IPS-18c (cell line): ENCODE results near the gene INHBE.
"Not testable (repeated sequence)": the region's sequence is repeated elsewhere in the genome, so short reads cannot be mapped to it uniquely, and the experiment has no call there.

ENCODE experiments used
- H3K4me3 ChIP-seq: 2 replicates; pipeline ENCODE4 v1.7.0; 2013; ENCODE audit warnings: low read depth, mild to moderate bottlenecking, low read length, moderate library complexity; ENCODE audit not compliant: insufficient read depth
- H3K9me3 ChIP-seq: one replicate; pipeline ENCODE4 v1.6.1; 2013; ENCODE audit warnings: mild to moderate bottlenecking, low read length, moderate library complexity; ENCODE audit not compliant: control insufficient read depth, insufficient read depth

The INHBE gene

GRCh38 chr12:57497223-57498131 is 42.4 kb downstream of the INHBE start:
- peaks cover 6% of the 10 kb centered on the region for H3K9me3 ChIP-seq
- no peak overlapping the region for H3K4me3 ChIP-seq

- H3K4me3 ChIP-seq = no peak overlapping the region
- peaks cover 4% of the 10 kb centered on the region for H3K9me3 ChIP-seq
Measured at GRCh38 chr12:57498132-57498502, 43.0 kb downstream of the INHBE start.

- peaks cover 4% of the 10 kb centered on the region for H3K9me3 ChIP-seq
- H3K4me3 ChIP-seq = no peak overlapping the region
Measured at GRCh38 chr12:57498571-57498970, 43.5 kb downstream of the INHBE start.

GRCh38 chr12:57500213-57500612 is 45.1 kb downstream of the INHBE start:
- Histone ChIP-seq H3K4me3 (no peak overlapping the region), H3K9me3 (peaks cover 4% of the 10 kb centered on the region)

GRCh38 chr12:57502311-57502969 is 47.3 kb downstream of the INHBE start:
- H3K9me3 ChIP-seq, H3K4me3 ChIP-seq: not testable (repeated sequence)

- H3K4me3 ChIP-seq, H3K9me3 ChIP-seq: not testable (repeated sequence)
Measured at GRCh38 chr12:57506541-57506940, 51.4 kb downstream of the INHBE start.
